HAP-1 (cell line): ENCODE results near the gene CRTC1.

Experiments used
- DNase-seq, 2 experiments: peaks; one replicate each; pipeline ENCODE4 v3.0.0-alpha.2; 2016 to 2020; ENCODE audit warnings: low spot score in 2 of 2
- H3K27me3 ChIP-seq: fragments of 250-450 bp; sonication (Bioruptor Pico); 2 replicates; pipeline ENCODE4 v1.5.1; 2020; ENCODE audit warnings: low read depth, mild to moderate bottlenecking, moderate library complexity
- H3K36me3 ChIP-seq: fragments of 250-450 bp; sonication (Bioruptor Pico); replicated peaks from 2 replicates; pipeline ENCODE4 v1.5.1; 2020; ENCODE audit warnings: mild to moderate bottlenecking
- H3K4me1 ChIP-seq: fragments of 250-450 bp; sonication (Bioruptor Pico); 2 replicates; pipeline ENCODE4 v1.5.1; 2020; ENCODE audit warnings: mild to moderate bottlenecking
- H3K4me3 ChIP-seq: fragments of 250-450 bp; sonication (Bioruptor Pico); 2 replicates; pipeline ENCODE4 v1.5.1; 2020; ENCODE audit warnings: mild to moderate bottlenecking, moderate library complexity
- H3K9me3 ChIP-seq: fragments of 250-450 bp; sonication (Bioruptor Pico); 2 replicates; pipeline ENCODE4 v1.5.1; 2020; ENCODE audit warnings: mild to moderate bottlenecking, moderate library complexity
- in situ Hi-C: fragments of 300-500 bp; cut with MboI; formaldehyde crosslinking; loops from 3 replicates; pipeline ENCODE4 v1.14.3; 2020; ENCODE audit warnings: low sequenced_read_pairs, inconsistent platforms, mixed read lengths

CRTC1 gene

DNA sequence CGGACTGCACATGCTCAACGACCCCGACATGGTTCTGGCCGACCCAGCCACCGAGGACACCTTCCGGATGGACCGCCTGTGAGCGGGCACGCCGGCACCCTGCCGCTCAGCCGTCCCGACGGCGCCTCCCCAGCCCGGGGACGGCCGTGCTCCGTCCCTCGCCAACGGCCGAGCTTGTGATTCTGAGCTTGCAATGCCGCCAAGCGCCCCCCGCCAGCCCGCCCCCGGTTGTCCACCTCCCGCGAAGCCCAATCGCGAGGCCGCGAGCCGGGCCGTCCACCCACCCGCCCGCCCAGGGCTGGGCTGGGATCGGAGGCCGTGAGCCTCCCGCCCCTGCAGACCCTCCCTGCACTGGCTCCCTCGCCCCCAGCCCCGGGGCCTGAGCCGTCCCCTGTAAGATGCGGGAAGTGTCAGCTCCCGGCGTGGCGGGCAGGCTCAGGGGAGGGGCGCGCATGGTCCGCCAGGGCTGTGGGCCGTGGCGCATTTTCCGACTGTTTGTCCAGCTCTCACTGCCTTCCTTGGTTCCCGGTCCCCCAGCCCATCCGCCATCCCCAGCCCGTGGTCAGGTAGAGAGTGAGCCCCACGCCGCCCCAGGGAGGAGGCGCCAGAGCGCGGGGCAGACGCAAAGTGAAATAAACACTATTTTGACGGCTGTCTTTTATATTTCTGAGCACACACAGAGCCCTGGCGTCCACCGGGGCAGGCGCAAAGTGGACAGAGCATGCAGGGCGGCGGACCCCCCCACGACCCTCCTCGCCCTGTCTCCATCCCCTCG lies 94.0 kb downstream of the CRTC1 start:
- Histone ChIP-seq H3K4me1 (no peaks in the 10 kb centered on the region), H3K4me3 (no peak overlapping the region), H3K9me3 (no peaks in the 10 kb centered on the region), H3K36me3 (no peaks in the 10 kb centered on the region), H3K27me3 (peaks cover 23% of the 10 kb centered on the region)
- no peak for DNase-seq
- in situ Hi-C loops: no loop called here

DNA sequence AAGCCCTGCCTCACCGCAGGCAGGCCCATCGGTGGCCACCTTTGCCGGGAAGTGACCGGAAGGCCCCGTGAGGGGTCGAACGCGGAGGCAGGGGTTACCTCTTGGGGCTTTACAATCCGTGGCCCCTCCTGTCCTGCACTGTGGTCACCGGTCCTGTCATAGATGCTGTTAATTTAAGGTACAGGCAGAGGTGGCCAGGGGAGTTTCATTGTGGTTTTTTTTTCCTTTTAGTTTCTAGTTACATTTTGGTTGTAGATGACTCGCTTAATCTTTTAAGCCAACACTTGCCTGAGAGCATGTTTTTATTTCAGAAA lies 94.6 kb downstream of the CRTC1 start:
- in situ Hi-C loops: no loop called here
- Histone ChIP-seq H3K4me1 (no peaks in the 10 kb centered on the region), H3K27me3 (peaks cover 23% of the 10 kb centered on the region), H3K4me3 (no peak overlapping the region), H3K36me3 (no peaks in the 10 kb centered on the region), H3K9me3 (no peaks in the 10 kb centered on the region)
- DNase-seq: no peak

DNA sequence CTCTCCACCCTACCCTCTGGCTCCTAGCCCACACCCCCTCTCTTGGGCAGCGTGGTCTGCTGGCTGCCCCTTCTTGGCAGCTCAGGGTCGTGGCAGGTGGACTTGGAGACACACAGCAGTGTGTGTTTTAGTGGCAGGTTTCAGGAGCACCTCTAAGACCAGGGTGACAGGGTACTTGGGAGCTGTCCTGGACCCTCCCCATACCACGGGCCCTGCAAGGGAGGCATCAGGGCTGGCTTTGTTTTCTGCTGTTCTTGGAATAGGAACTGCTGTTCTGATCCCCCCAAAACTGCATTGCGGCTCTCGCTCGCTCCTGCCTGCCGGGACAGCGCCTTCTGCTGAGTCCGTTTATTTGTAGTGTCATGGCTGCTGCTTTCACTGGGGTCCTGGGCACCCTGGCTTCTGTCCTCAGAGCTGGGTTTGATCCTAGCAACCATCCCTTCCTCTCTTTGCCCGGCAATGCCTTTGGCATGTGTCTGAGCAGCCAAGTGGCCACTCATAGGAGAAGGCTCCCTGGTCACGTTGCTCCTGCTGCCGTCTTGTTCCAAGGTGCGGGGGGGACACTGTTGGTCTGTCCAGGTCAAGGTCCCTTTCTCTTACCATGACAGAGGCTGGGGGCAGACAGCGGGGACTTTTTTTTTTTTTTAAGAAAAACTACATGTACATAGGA lies 95.5 kb downstream of the CRTC1 start:
- Histone ChIP-seq H3K9me3 (no peaks in the 10 kb centered on the region), H3K36me3 (no peaks in the 10 kb centered on the region), H3K4me1 (no peaks in the 10 kb centered on the region), H3K27me3 (peaks cover 20% of the 10 kb centered on the region), H3K4me3 (no peak overlapping the region)
- no peak for DNase-seq
- in situ Hi-C loops: no loop called here

DNA sequence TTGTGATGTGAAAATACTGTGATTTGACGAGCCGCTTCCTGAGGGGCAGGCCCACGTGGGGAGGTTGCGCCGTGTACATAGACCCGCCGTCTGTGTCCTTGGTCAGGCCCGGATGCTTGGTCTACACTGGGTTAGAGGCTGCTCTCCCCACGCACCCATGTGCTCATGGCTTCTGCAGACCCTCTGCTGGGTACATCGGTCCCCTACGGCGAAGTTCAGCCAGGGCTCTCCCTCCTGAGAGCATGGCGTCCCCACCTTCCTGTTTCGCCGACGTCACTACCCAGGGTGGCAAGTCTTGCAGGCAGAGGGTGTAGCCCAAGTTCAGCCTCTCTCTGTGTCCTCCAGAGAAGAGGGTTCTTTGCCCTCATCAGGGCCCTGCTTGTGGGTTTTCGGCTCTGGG lies 96.6 kb downstream of the CRTC1 start:
- H3K27me3 ChIP-seq: peaks cover 20% of the 10 kb centered on the region
- H3K4me1 ChIP-seq: no peaks in the 10 kb centered on the region
- no peak overlapping the region for H3K4me3 ChIP-seq
- no peaks in the 10 kb centered on the region for H3K9me3 ChIP-seq
- no peaks in the 10 kb centered on the region for H3K36me3 ChIP-seq
- DNase-seq: no peak
- in situ Hi-C loops: no loop called here

DNA sequence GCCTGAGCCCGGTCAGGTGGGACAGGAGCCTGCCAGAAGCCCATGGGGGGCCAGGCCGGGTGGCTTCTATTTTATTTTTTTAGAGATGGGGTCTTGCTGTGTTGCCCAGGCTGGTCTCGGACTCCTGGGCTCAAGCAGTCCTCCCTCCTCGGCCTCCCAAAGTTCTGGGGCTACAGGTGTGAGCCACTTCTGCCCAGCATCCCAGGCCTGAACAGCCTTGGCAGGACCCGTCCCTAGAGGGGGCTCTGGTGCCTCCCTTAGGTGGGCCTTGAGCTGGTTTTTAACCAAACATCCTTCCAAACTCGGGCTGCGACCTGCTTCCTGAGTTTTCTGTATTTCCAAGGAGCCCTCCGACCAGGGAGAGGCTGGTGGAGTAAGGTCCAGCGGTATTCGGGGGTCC lies 97.2 kb downstream of the CRTC1 start:
- H3K9me3 ChIP-seq: no peaks in the 10 kb centered on the region
- peaks cover 20% of the 10 kb centered on the region for H3K27me3 ChIP-seq
- no peak overlapping the region for H3K4me3 ChIP-seq
- DNase-seq: no peak
- in situ Hi-C loops: no loop called here
- H3K4me1 ChIP-seq: peaks cover 3% of the 10 kb centered on the region
- no peaks in the 10 kb centered on the region for H3K36me3 ChIP-seq

DNA sequence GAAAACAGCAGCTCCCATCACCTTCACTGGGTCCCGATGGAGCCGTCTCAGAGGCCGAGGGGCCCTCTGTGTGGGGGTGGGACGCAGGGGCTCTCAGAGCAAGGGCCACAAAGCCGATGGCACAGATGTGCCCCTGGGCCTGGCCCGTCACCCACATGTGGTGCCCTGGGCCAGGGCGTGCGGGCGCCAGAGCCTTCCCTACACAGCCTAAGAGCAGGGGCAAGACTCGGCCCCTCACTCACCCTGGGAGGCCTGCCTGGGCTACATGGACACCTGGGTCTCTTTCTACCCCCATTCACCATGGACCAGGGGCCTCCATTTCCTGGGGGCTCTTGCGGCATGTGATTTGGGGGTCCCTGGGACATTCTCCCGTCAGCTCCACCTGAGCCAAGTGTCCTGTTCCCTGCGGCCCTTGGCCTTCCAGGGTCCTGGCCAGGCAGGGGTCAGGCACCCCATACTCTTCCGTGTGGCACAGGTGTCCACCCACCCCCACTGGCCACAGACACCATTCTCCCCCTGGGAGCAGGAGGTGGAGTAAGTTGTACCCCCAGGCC lies 97.6 kb downstream of the CRTC1 start:
- Histone ChIP-seq H3K36me3 (no peaks in the 10 kb centered on the region), H3K9me3 (no peaks in the 10 kb centered on the region), H3K4me3 (no peak overlapping the region), H3K27me3 (peaks cover 20% of the 10 kb centered on the region), H3K4me1 (peaks cover 3% of the 10 kb centered on the region)
- in situ Hi-C loops: no loop called here
- no peak for DNase-seq

DNA sequence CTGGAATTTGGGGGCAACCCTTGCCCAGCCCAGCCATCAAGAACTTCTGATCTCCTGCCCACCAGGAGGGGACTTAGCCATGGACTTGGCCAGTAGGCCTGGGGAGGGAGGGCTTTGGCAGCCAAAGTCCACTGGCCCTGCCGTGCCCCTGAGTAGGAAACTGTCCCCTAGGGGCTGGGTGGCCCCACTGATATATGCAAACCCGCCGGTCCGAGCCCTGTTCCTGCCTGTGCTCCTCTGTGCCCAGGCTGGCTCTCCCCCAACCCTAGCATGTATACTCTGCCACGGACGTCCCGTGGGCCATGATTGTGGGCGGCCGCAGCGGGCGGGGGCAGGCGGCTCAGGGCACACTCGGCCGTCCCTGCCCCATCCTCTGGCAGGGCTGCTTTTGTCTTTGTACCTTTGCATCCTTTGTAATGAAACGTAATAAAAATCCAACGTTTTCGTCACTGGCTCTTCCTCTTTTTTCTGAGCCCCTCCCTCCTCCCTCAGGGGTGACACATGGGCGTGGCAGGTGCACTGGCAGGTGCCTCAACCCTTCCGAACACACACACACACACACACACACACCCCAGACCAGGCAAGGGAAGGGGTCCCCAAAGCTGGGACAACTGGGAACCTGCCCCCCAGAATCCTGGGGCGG lies 98.5 kb downstream of the CRTC1 start:
- Histone ChIP-seq H3K36me3 (no peaks in the 10 kb centered on the region), H3K4me3 (no peak overlapping the region), H3K9me3 (no peaks in the 10 kb centered on the region), H3K27me3 (peaks cover 20% of the 10 kb centered on the region), H3K4me1 (peaks cover 3% of the 10 kb centered on the region)
- in situ Hi-C loops: no loop called here
- DNase-seq: no peak

DNA sequence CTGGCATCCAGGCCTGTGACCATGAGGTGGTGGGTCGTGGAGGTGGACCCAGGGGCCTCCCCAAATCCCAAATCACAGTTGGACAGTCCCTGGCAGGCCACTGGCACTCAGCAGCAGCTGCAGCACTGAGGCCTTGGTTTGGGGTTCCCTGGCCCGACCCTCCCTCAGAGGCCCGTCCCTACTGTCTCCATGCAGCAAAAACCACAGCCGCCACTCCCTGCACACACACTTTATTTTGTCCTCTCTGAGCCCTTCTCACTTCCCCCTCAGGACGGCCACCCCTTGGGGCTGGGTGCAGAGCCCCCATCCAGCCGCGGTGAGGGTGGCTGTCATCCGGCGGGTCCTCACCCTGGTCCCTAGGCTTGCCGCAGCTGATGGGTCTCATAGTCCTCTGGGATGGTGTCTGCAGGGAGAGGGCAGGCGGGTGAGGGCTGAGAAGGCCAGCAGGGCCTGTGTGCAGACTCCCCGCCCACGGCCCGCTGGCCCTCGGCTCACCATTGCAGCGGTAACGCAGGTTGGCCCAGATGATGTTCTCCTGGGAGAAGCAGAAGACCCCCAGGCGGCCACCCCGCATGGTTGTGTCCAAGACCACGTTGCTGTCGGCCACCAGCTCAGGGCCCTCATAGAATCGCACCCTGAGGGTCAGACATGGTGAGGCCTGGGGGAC lies 99.2 kb downstream of the CRTC1 start:
- no peak for DNase-seq
- Histone ChIP-seq H3K4me1 (peaks cover 3% of the 10 kb centered on the region), H3K9me3 (peaks cover 2% of the 10 kb centered on the region; the same call in 1 of the 2 replicates), H3K4me3 (no peak overlapping the region), H3K27me3 (peaks cover 20% of the 10 kb centered on the region), H3K36me3 (no peaks in the 10 kb centered on the region)
- in situ Hi-C loops: no loop called here

DNA sequence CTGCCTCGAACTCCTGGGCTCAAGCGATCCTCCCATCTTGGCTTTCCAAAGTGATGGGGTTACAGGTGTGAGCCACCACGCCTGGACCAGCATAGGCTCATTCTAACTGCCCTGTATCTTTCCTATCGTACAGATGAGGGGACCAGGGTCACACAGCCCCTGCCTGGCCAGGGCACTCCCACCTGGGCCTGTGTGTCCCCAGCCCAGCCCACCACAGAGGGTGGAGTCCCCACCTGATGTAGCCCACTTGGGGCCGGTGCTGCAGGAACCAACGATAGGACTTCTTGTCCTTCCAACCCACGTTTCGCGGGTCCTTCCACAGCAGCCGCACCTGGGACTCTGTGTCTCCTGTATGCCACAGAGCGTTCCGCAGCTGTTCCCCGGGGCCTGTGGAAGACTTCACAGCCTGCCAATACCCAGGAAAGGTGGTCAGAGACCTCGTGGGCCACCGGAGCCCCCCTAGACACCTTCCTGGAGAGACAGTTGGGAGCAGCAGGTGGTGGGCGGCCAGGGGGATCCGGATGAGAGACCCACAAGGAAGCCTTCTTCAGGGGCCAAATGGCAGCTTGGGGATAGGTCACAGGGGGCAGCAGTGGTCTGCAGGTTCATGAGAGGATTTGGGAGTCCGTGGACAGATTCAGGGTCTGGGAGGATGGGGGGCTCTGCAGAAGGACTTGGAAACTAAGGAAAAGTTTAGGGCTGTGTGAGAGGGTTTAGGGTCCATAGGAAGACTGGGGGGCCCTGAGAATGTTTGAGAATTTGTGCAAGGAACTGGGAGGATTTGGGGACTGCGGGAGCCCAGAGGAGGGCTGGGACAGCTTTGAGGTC lies 100.7 kb downstream of the CRTC1 start:
- H3K4me1 ChIP-seq: peaks cover 3% of the 10 kb centered on the region
- in situ Hi-C loops: no loop called here
- no peak for DNase-seq
- H3K27me3 ChIP-seq: peaks cover 17% of the 10 kb centered on the region
- peaks cover 3% of the 10 kb centered on the region; the same call in 1 of the 2 replicates for H3K9me3 ChIP-seq
- H3K36me3 ChIP-seq: no peaks in the 10 kb centered on the region
- H3K4me3 ChIP-seq: no peak overlapping the region

DNA sequence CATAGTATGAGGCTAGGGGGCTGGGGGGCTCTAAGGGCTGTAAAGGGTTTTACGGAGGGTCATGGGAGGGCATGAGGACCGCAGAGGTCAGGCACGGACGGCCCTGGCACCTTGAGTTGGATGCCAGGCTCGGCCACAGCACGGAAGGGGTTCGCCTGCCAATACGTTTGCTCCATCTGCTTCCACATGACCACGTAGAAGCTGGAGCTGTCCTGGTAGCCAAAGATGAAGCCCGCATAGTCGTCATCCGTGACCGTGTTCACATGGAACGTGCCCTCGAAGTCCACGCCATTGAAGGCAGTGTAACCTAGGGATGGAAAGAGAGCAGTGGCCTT lies 101.3 kb downstream of the CRTC1 start:
- Histone ChIP-seq H3K27me3 (peaks cover 14% of the 10 kb centered on the region), H3K9me3 (peaks cover 3% of the 10 kb centered on the region; the same call in 1 of the 2 replicates), H3K36me3 (no peaks in the 10 kb centered on the region), H3K4me1 (peaks cover 3% of the 10 kb centered on the region), H3K4me3 (no peak overlapping the region)
- in situ Hi-C loops: no loop called here
- no peak for DNase-seq

DNA sequence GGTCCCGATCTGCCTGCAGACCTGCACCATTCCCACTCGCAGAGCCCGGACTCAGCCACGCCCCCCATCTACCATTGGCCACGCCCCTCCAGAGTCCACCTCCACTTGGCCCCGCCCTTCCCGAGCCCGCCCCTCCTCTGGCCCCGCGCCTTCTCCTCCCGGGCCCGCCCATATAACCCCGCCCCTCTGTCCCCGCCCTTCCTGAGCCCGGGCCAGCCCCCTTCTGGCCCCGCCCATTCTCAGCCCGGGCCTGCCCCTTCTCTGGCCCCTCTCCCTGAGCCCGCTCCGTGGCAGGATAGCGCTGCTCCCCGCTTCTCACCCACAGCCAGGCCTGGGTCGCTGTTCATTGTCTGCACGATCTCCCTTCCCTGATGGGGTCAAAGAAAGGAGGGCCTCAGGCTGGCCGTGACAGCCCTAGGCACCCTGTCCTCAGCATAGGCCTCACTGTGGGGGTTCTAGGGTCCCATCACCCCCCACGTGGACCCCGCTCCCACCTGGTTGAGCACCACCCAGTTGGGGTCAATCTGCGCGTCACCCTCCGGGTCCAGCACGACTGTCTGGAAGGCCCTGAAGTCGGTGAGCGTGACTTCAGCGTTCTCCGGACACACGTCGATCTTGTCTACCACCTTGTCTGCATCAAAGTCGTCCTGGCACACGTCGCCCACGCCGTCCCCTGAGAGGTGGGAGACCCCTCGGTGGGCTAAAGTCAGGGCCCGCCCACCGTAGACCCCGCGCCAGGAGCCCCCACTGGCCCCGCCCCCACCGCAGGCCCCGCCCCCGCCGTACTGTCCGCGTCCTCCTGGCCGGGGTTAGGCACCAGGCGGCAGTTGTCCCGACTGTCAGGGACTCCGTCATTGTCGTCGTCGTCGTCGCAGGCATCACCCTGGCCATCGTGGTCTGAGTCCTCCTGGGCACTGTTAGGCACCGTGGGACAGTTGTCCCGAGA lies 102.0 kb downstream of the CRTC1 start:
- no peak overlapping the region for H3K4me3 ChIP-seq
- peaks cover 12% of the 10 kb centered on the region for H3K27me3 ChIP-seq
- in situ Hi-C loops: no loop called here
- peak; percentile 75 to 98 for DNase-seq
- H3K36me3 ChIP-seq: no peaks in the 10 kb centered on the region
- H3K4me1 ChIP-seq: peaks cover 5% of the 10 kb centered on the region
- H3K9me3 ChIP-seq: peaks cover 3% of the 10 kb centered on the region; the same call in 1 of the 2 replicates
